ENCODE measurements around the gene PRM1.

The PRM1 gene

GRCh38 chr16:11271610-11272009 lies 9.5 kb downstream of the PRM1 start:
- DNase-seq, result no peak

- DNase-seq, result no peak
These were observed 10.4 kb downstream of the PRM1 start for GRCh38 chr16:11270602-11271162.

GRCh38 chr16:11268921-11269375 lies 12.2 kb downstream of the PRM1 start, which contains the start of gene TNP2:
TNP2 (minus strand) TSS chr16:11269325; CDS start chr16:11269262, 63 bp downstream.
- DNase-seq, result no peak

DNA sequence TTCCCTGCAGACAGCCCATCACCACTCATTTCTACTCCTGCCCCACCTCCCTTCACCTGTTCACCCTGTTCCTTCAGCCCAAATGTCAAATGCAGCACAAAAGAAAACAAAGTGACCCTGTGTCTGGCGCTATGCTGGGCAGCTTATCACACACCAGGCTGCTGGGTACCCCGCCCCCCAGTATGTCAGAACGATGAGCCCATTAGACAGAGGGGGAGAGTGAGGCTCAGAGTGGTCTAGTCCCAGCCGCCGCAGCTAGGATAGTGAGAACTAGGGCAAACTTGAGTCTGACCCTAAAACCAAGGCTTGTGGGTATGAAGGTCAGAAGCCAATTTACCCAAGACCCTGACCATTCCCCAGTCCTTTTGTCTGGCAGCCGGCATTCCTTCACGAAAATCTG lies 16.0 kb downstream of the PRM1 start:
- DNase-seq, result no peak

- DNase-seq, result no peak
These were observed 16.8 kb downstream of the PRM1 start for GRCh38 chr16:11264155-11264832.

- DNase-seq, result no peak
These were observed 17.4 kb downstream of the PRM1 start for GRCh38 chr16:11263737-11264136.

GRCh38 chr16:11262915-11263314 lies 18.2 kb downstream of the PRM1 start:
- no peak for DNase-seq

GRCh38 chr16:11260596-11260966 lies 20.5 kb downstream of the PRM1 start:
- no peak for DNase-seq

DNA sequence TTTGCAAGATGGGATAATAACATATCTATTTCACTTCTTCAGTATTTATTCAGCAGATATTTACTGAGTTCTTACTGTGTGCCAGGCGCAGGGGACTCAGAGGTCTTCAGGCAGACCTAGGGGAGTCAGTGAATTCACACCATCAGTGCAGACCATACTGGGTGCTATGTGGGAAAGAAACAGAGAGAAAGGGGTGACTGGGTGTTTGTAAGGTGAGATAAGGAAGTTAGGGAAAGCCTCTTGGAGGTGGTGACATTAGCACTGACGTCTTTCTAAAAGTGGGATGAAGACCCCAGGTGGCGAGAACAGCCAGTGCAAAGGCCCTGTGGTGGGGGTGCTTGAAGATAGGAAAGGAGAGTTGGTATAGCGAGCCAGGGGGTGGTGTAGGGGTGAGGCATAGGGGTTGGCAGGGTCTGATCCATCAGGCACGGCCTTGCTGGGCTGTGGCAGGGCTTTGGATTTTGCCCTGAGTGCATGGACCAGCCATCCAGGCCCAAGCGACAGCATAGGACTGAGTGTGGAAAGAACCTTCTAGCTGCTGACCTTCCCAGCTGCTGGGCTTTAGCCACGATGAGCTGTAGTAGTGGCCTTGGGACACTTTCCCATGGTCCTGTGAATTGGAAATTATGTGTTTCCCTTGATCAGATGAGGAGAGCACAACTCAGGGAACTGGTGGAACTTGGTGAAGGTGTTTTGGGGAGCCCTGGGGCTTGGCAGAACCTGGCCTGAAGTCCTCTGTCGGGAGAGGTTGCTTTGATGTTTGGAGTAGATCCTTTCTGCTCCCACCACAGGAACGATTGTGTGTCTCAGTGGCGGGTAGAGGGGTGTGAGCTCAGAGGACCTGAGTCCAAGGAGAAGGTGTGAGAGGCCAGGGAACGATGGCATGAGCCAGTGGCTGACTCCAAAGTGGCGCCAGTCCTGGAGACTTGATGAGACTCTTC lies 21.2 kb downstream of the PRM1 start:
- no peak for DNase-seq

DNA sequence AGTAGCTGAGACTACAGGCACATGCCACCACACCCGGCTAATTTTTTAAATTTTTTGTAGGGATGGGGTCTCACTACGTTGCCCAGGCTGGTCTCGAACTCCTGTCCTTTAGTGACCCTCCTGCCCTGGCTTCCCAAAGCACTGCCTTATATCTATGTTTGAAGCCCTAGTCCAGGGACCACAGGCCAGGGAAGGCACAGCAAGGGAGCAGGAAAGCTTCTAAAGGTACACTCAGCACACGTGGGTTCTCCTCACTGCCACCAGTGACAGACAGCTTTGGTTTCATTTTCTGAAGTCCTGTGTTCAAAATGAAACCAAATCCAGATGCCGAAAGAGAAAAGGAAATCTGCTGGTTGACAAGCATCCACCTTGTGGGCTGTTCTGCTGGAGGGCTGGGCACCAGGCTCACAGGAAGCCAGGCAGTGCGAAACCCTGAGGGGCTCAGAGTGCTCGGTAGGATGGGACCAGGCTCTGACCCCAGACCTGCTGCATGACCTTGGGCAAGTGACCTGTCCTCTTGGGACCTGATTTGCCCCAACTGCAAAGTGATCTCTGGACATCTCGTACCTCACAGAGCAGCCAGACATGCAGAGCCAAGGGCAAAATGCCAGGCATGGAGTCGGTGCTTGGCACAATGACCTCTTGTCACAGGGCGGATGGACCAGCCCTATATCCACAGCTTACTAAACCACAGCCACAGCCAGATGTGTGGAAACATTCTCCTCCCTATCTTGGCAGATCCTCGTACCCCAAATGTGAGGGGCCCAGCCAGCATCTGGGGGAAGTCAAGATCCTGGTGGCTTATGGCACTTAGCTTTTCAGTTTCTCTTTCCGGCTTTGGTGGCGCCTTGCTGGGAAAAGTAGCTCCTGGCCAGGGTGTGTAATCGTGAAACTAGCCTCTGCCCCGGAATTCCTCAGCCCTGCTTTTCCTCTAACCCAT lies 22.3 kb downstream of the PRM1 start:
- DNase-seq, result no peak

DNA sequence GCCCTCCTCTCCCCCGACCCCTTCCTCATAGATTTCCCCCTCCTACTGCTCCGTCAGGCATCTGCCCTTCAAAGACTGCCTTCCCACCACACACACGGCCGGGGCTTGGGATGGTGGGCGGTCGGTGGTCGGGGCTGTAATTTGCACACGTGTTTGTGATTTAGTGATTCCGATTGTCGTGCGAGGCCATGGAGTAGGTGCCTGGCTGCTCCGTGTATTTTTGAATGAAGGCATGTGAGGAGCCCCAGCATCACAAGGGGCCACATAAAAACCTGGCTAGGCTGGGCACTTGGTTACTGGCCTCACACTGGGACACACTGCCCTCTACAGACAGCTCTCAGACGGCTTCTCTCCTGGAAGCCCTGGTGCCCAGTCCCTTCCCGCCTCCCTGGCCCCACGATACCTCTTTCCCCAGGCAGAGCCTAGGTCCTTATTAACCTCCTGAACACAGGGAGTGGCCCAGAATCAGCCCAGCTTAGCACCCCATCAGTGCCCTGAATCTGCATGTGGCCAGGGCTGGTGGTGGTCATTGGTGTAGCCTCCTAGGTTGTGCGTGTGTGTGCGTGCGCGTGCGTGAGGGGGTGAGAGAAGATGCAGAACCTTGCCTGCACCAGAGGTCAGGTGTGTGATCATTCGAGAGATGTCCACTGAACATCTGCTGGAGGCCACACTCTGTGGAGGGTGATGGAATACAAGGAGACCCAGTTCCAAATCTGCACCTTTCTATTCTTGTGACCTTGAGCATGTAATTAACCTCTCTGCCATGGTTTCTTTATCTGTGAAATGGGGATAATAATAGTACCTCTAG lies 23.8 kb downstream of the PRM1 start:
- peak in 1 of 2 experiments; percentile 70 for DNase-seq

DNA sequence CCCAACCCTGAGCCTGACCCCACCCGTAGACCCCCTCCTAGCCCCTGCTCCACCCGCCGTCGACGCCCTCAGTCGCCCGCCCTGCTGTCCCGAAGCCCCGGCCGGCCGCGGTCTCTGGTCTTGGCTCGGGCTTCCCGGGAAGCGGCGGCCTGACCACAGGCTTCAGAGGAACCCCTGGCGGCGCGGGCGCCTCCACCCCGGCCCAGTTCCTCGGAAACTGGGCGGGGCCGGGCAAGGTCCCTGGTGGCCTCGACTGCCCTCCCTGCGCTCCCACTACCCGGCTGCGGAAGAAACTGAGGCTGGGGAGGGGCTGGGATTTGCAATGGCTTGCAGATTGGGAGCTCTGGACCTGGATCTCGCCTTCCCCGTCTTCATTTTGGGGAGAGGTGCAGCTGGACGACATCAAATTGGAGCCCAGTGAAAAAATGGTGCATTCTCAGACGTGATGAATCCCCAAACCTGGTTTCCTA lies 24.4 kb downstream of the PRM1 start:
- DNase-seq, result no peak

DNA sequence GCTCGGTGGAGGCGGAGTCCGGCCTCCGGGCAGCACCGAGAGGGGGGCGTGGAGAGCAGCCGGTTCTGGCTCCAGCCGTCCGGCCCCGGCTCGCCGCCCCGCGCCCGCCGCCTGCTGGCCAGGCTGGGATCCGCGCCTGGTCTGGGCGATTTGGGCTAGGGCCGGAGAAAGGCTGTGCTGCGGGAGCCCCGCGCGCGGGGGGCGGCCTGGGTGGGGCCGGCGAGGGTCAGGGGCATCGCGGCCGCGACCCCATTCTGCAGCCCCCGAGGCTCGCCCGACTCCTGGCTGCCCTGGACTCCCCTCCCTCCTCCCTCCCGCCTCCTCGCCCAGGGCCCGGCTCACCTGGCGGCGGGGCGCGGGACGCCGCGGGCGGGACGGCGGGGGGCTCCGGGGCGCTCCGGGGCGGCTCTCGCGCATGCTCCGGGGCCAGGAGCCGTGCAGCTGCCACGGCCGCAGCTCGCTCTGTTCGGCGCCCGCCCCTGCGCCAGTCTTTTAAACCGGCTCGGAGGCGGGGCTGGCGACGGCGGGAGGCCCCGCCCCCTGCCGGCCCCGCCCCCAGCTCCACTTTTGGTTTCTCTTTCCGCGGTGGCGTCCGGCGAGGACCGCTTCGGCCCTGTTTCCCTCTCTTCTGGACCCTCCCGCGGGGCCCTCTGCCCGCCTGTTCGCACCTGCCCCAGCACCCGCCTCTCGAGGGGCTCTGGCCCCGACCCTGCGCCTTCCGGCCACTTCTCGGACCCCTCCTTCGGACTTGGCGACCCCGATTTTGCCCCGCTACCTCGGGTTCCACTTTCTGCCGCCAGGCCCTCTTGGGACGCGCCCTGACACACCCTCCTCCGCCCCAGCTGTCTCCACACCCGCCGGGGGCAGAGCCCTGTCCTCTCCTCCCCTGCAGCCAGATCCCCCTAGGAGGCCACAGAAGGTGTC lies 25.1 kb downstream of the PRM1 start, which contains the start of gene SOCS1:
SOCS1 (minus strand) TSS at position 468 of the 924 bp plus-strand sequence. CDS start 726 bp downstream, outside the sequence.
- peak in 1 of 2 experiments; percentile 87 for DNase-seq

- no peak for DNase-seq
These were observed 26.0 kb downstream of the PRM1 start for GRCh38 chr16:11254913-11255736.

- no peak for DNase-seq
These were observed 26.9 kb downstream of the PRM1 start for GRCh38 chr16:11253995-11254912.

GRCh38 chr16:11253009-11253994 lies 27.8 kb downstream of the PRM1 start:
- no peak for DNase-seq

DNA sequence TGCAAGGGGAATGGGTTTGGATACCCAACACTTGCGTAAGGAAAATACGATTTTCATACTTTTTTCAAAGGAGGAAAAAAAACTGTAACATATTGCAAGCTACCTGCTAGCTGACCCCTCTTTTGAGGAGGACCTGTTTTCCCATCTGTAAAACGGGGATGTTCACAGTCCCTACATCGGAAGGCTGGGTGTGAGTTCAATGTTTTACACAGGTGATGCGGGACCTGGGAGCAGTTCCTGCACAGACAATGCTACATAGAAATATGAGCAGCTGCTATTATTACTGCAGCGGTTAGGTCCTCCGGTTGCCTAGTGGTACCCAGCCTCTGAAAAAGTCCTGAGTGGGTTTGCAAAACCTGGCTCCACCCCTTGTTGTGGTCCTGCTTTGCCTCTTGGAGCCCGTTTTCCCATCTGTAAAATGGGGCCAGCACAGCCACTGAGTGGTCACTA lies 28.6 kb downstream of the PRM1 start:
- DNase-seq, result no peak
